ENCODE data around the gene DLGAP1.

DLGAP1 gene

GRCh38 chr18:4238966-4239365 is 216.1 kb downstream of the DLGAP1 start:
- DNase-seq = no peak

- DNase-seq = no peak
Measured at GRCh38 chr18:4237664-4238041, 217.5 kb downstream of the DLGAP1 start.

- DNase-seq = no peak
Measured at GRCh38 chr18:4236940-4237663, 218.0 kb downstream of the DLGAP1 start.

- no peak for DNase-seq
Measured at GRCh38 chr18:4233468-4233867, 221.6 kb downstream of the DLGAP1 start.

GRCh38 chr18:4232656-4233055 is 222.5 kb downstream of the DLGAP1 start:
- no peak for DNase-seq

- no peak for DNase-seq
Measured at GRCh38 chr18:4231260-4231659, 223.8 kb downstream of the DLGAP1 start.

- no peak for DNase-seq
Measured at GRCh38 chr18:4230450-4231168, 224.5 kb downstream of the DLGAP1 start.

GRCh38 chr18:4224031-4224704 is 230.9 kb downstream of the DLGAP1 start:
- no peak for DNase-seq

GRCh38 chr18:4211111-4211837 is 243.8 kb downstream of the DLGAP1 start:
- no peak for DNase-seq

- DNase-seq = no peak
Measured at GRCh38 chr18:4208366-4208765, 246.7 kb downstream of the DLGAP1 start.

GRCh38 chr18:4207383-4207985 is 247.6 kb downstream of the DLGAP1 start:
- DNase-seq = no peak

GRCh38 chr18:4204438-4204720 is 250.7 kb downstream of the DLGAP1 start:
- no peak for DNase-seq

- DNase-seq = no peak
Measured at GRCh38 chr18:4203568-4204437, 251.3 kb downstream of the DLGAP1 start.

GRCh38 chr18:4200399-4200798 is 254.7 kb downstream of the DLGAP1 start:
- no peak for DNase-seq

- no peak for DNase-seq
Measured at GRCh38 chr18:4198956-4199355, 256.2 kb downstream of the DLGAP1 start.

- no peak for DNase-seq
Measured at GRCh38 chr18:4196351-4196750, 258.8 kb downstream of the DLGAP1 start.

- no peak for DNase-seq
Measured at GRCh38 chr18:4193086-4193485, 262.0 kb downstream of the DLGAP1 start.

GRCh38 chr18:4181882-4182568 is 273.1 kb downstream of the DLGAP1 start:
- DNase-seq = no peak

GRCh38 chr18:4181086-4181485 is 274.0 kb downstream of the DLGAP1 start:
- no peak for DNase-seq

- DNase-seq = no peak
Measured at GRCh38 chr18:4172196-4173100, 282.7 kb downstream of the DLGAP1 start.
